ENCODE data around the gene CDSN.

CDSN gene

DNA sequence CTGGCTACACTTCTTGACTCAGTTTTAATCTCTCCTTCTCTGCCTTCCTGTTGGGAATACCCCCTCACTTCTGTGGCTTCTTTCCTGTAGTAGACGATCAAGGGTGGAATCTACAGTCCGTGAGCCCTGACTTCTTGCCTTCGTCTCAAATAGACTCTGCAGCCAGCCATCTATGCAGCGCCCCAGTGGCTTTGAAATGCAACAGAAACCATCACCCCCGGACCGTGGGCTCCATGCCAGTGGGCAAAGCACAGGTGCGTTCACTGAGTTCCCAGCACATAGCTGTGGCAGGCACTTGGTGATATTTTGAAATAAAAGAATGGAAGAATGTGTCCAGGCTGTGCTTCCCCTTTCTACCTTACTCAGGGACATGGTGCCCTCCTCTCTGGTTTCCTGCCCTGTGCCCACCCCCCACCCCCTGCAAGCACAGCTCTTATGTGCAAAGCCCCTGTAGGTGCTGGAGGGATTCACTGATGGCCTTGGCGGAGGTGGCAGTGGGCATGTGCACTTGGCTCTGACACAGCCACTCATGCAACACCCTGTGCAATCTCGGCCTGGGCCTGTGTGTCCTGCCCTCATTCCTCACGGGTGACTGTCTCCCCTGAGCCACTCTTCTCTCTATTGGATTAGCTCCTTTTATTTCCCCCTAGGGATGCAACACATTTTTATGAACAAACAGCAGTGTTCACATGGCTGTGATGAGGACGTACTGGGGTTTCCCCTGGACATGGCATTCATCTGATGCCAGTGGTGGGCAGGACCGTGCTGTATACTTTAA lies 5.5 kb upstream of the CDSN start:
- no peak for DNase-seq (ENCODE audit: low read depth)
- no peak for TF ChIP-seq CTCF (IDR thresholded peaks at IDR 0.05; ENCODE audit: control insufficient read depth, extremely low read depth, insufficient read depth)
- H3K4me3 ChIP-seq (ENCODE audit: low read depth, low read length) = no peak overlapping the region

GRCh38 chr6:31125162-31125561 lies 4.9 kb upstream of the CDSN start:
- no peak overlapping the region for H3K4me3 ChIP-seq (ENCODE audit: low read depth, low read length)
- DNase-seq (ENCODE audit: low read depth) = no peak
- TF ChIP-seq CTCF (IDR thresholded peaks at IDR 0.05; ENCODE audit: control insufficient read depth, extremely low read depth, insufficient read depth) = no peak

GRCh38 chr6:31122791-31123706 lies 2.8 kb upstream of the CDSN start:
- no peak overlapping the region for H3K4me3 ChIP-seq (ENCODE audit: low read depth, low read length)
- TF ChIP-seq CTCF (IDR thresholded peaks at IDR 0.05; ENCODE audit: control insufficient read depth, extremely low read depth, insufficient read depth) = no peak
- peak; percentile 62 for DNase-seq (ENCODE audit: low read depth)

DNA sequence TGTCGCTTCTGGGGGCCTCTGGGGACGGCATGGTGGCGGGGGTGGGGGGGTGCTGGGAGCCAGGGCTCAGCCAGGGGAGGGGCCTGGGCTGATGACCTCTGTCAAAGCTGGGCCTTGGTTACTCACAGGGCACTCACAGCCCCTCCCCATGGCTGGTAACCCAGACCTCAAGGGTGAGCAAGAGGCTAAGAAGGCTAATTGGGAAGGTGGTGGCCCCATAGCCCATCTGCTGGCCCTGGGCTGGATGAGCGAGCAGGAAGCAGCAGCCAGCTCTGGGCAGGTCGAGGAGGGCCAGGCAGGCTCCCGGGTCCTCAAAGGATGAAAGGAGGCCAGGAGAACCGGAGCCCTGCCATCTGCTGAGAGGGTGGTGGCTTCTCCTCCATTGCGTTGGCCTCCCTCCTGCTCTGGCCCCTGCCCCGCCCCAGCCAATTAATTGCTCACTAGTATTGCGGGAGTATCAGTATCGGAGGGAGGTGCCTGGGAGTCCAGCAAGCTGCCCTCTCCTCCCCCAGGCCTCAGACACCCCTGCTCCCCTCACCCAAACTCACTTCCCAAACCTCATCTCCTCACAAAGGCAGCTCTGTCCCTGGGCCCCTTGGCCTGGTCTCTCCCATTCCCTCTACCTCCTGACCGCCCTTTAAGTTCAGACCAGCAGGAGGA lies 1.0 kb upstream of the CDSN start:
- no peak overlapping the region for H3K4me3 ChIP-seq (ENCODE audit: low read depth, low read length)
- TF ChIP-seq CTCF (IDR thresholded peaks at IDR 0.05; ENCODE audit: control insufficient read depth, extremely low read depth, insufficient read depth) = no peak
- DNase-seq (ENCODE audit: low read depth) = no peak

DNA sequence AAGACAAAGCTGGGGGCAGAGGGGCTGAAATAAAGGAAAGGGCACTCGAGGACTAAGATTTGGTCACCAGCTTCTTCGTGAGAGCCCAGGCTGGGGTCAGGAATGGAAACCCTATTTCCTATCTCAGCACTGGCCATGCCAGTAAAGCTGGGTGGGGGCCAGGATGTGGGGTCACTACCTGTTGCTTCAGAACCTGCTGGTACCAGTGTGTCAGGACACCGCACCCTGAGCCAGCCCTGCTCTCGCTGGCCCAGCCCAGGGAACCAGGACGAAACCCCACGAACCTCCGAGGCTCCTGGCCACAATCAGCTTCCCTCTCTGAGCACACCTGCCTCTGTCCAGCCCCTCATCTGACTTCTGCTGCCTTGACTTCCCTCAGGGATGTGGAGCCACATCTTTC lies 2.1 kb downstream of the CDSN start:
- no peak overlapping the region for H3K4me3 ChIP-seq (ENCODE audit: low read depth, low read length)
- DNase-seq (ENCODE audit: low read depth) = no peak
- no peak for TF ChIP-seq CTCF (IDR thresholded peaks at IDR 0.05; ENCODE audit: control insufficient read depth, extremely low read depth, insufficient read depth)

DNA sequence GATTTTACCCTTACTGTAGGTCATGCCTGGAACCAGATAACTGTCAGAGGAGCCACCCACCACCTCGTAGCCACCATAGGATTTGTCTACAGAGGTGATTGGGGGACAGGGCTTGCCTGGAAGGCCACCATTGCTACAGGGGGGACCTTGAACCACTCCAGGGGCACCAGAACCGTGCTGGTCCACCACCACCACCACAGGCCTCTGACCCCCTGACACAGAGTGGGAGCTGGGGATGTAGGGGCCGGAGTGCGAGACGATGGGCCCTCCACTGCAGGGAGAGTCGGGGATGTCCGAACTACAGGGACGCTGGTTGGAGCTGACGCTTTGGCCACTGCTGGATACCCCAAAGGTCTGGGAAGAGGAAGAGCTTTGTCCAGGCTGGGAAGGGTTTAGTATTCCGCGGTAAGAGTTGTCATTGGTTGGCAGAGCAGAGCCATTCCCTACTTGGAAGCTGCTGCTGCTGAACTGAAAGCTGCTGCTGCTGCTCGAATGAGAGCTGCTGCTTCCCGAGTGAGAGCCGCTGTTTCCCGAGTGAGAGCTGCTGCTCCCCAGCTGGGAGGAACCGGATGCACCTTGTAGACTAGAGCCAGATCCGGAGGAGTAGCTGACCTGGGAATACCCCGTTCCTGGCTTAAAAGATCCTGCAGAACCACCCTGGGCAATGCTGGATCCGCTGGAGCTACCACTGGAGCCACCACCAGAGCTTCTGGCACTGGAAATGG lies 3.4 kb downstream of the CDSN start:
- DNase-seq (ENCODE audit: low read depth) = no peak
- TF ChIP-seq CTCF (IDR thresholded peaks at IDR 0.05; ENCODE audit: control insufficient read depth, extremely low read depth, insufficient read depth) = no peak
- no peak overlapping the region for H3K4me3 ChIP-seq (ENCODE audit: low read depth, low read length)

Measured in LNCaP clone FGC (cell line).